ENCODE data around the gene XDH.

XDH gene

GRCh38 chr2:31286961-31287550 lies 127.5 kb downstream of the XDH start:
- no peaks in the 10 kb centered on the region for H3F3A ChIP-seq (ENCODE audit: control insufficient read depth, insufficient read depth)
- no peaks in the 10 kb centered on the region for H3K27me3 ChIP-seq (ENCODE audit: control insufficient read depth, low read length)
- H3K9me2 ChIP-seq (replicated peaks; ENCODE audit: control insufficient read depth, low read length), result no peaks in the 10 kb centered on the region
- no peak overlapping the region for H3K4me3 ChIP-seq (ENCODE audit: low read length)
- H3K27ac ChIP-seq (ENCODE audit: low read depth, low read length), result no peak overlapping the region
- TF ChIP-seq CTCF (IDR thresholded peaks at IDR 0.05; ENCODE audit: low read depth, low read length, poor library complexity, severe bottlenecking), result no peak
- TF ChIP-seq EZH2phosphoT487 (IDR thresholded peaks at IDR 0.05; ENCODE audit: borderline replicate concordance, low read length), result no peak
- H3K79me2 ChIP-seq (ENCODE audit: control insufficient read depth, low read length), result no peaks in the 10 kb centered on the region
- H3K4me1 ChIP-seq (ENCODE audit: control insufficient read depth, low read length), result no peaks in the 10 kb centered on the region
- no peaks in the 10 kb centered on the region for H4K20me1 ChIP-seq (ENCODE audit: control insufficient read depth, insufficient read depth, low read depth, low read length)
- no peak overlapping the region for H3K4me2 ChIP-seq (ENCODE audit: low read length)
- H3K36me3 ChIP-seq (ENCODE audit: control insufficient read depth, low read length), result no peaks in the 10 kb centered on the region
- H3K9me3 ChIP-seq (ENCODE audit: control insufficient read depth, insufficient read depth, low read length), result no peaks in the 10 kb centered on the region

DNA sequence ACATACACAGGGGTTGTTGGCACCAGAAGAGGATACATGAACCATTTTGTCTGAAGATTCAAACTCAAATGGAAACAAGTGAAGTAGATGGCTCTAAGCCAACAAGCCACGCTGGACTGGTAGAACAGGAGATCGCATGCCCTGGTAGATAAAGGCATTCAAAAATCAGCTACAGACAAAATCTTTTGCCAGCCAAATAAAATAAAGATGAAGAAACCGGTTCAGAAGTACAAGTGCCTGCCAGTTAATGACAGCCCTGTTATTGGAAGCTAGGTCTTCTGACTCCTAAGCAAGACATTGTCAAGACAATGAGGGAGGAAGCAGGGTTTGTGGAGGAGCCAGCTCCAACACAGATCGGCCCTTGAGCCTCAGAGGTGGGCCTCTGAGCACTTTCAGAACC lies 128.3 kb downstream of the XDH start:
- H3F3A ChIP-seq (ENCODE audit: control insufficient read depth, insufficient read depth), result no peaks in the 10 kb centered on the region

More for the DNA sequence above, 128.3 kb downstream of the XDH start:
- H3K9me3 ChIP-seq (ENCODE audit: control insufficient read depth, insufficient read depth, low read length), result no peaks in the 10 kb centered on the region
- TF ChIP-seq CTCF (IDR thresholded peaks at IDR 0.05; ENCODE audit: low read depth, low read length, poor library complexity, severe bottlenecking) (no peak), EZH2phosphoT487 (IDR thresholded peaks at IDR 0.05; ENCODE audit: borderline replicate concordance, low read length) (no peak)
- H3K4me1 ChIP-seq (ENCODE audit: control insufficient read depth, low read length), result no peaks in the 10 kb centered on the region
- H3K27me3 ChIP-seq (ENCODE audit: control insufficient read depth, low read length), result no peaks in the 10 kb centered on the region
- no peaks in the 10 kb centered on the region for H3K79me2 ChIP-seq (ENCODE audit: control insufficient read depth, low read length)
- no peaks in the 10 kb centered on the region for H3K36me3 ChIP-seq (ENCODE audit: control insufficient read depth, low read length)
- H3K9me2 ChIP-seq (replicated peaks; ENCODE audit: control insufficient read depth, low read length), result no peaks in the 10 kb centered on the region
- no peak overlapping the region for H3K27ac ChIP-seq (ENCODE audit: low read depth, low read length)
- H4K20me1 ChIP-seq (ENCODE audit: control insufficient read depth, insufficient read depth, low read depth, low read length), result no peaks in the 10 kb centered on the region
- no peak overlapping the region for H3K4me3 ChIP-seq (ENCODE audit: low read length)
- no peak overlapping the region for H3K4me2 ChIP-seq (ENCODE audit: low read length)

All from DOHH2 (cell line).